HepG2 (cell line): ENCODE data around the gene AKAP1.

Experiments used
- SUZ12 ChIP-seq: fragments of 150-350 bp; IDR thresholded peaks from 2 replicates; pipeline ENCODE4 v1.6.1; 2014; ENCODE audit warnings: low read depth, low read length
- TCF7 ChIP-seq: sonication (generic); IDR thresholded peaks from 2 replicates; pipeline ENCODE4 v1.6.1; 2016; ENCODE audit warnings: antibody characterized with exemption, low read depth
- TF ChIP-seq, protein P1 (sequence below): IDR thresholded peaks from 2 replicates; pipeline ENCODE4 v1.6.1; 2012; ENCODE audit warnings: inconsistent platforms
- TF ChIP-seq, protein P2 (sequence below): sonication (generic); formaldehyde crosslinking; IDR thresholded peaks from 2 replicates; pipeline ENCODE4 v1.4.0; 2020; ENCODE audit warnings: missing genetic modification reagents, mild to moderate bottlenecking, borderline replicate concordance
- TF ChIP-seq, protein P3 (sequence below), 2 experiments: fragments of 450-650 bp in 1 of 2; sonication (generic) in 1 of 2; formaldehyde crosslinking; IDR thresholded peaks; 2 replicates each; pipeline versions ENCODE4 v1.5.0 to v1.8.0; 2020 to 2022; ENCODE audit warnings: mild to moderate bottlenecking in 1 of 2, missing genetic modification reagents in 1 of 2
- TF ChIP-seq, protein P4 (sequence below): IDR thresholded peaks from 2 replicates; pipeline ENCODE4 v1.6.1; 2016; ENCODE audit warnings: missing compliant biosample characterization, missing genetic modification reagents, borderline replicate concordance
- TF ChIP-seq, protein P5 (sequence below): sonication (generic); formaldehyde crosslinking; IDR thresholded peaks from 2 replicates; pipeline ENCODE4 v1.5.0; 2020; ENCODE audit warnings: mild to moderate bottlenecking, missing genetic modification reagents, moderate library complexity

DNA sequence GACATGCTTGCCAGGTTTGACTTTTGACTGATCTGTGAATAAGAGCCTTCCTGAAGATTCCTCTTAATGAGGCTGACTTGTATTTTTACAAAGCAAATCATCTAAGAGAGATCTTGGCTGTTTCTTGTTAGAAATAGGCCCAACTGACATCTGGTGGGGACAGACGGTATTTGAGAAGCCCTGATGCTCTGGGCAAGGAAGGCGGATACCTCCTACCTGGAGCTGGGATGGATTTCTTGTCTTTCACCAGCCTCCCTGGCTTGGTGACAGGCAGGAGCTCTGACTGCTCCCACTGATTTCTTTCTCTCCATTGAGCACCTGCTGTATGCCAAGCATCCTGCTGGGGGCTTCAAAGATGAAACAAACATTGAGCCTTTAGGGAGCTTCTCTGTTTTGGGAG is 40.4 kb downstream of the AKAP1 start:
- TF ChIP-seq, protein P1, sequence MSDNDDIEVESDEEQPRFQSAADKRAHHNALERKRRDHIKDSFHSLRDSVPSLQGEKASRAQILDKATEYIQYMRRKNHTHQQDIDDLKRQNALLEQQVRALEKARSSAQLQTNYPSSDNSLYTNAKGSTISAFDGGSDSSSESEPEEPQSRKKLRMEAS, result no peak
- TF ChIP-seq, protein P2, sequence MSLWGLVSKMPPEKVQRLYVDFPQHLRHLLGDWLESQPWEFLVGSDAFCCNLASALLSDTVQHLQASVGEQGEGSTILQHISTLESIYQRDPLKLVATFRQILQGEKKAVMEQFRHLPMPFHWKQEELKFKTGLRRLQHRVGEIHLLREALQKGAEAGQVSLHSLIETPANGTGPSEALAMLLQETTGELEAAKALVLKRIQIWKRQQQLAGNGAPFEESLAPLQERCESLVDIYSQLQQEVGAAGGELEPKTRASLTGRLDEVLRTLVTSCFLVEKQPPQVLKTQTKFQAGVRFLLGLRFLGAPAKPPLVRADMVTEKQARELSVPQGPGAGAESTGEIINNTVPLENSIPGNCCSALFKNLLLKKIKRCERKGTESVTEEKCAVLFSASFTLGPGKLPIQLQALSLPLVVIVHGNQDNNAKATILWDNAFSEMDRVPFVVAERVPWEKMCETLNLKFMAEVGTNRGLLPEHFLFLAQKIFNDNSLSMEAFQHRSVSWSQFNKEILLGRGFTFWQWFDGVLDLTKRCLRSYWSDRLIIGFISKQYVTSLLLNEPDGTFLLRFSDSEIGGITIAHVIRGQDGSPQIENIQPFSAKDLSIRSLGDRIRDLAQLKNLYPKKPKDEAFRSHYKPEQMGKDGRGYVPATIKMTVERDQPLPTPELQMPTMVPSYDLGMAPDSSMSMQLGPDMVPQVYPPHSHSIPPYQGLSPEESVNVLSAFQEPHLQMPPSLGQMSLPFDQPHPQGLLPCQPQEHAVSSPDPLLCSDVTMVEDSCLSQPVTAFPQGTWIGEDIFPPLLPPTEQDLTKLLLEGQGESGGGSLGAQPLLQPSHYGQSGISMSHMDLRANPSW (CRISPR knock-in tag), result no peak
- TF ChIP-seq SUZ12 (no peak), TCF7 (no peak)
- TF ChIP-seq, protein P3, sequence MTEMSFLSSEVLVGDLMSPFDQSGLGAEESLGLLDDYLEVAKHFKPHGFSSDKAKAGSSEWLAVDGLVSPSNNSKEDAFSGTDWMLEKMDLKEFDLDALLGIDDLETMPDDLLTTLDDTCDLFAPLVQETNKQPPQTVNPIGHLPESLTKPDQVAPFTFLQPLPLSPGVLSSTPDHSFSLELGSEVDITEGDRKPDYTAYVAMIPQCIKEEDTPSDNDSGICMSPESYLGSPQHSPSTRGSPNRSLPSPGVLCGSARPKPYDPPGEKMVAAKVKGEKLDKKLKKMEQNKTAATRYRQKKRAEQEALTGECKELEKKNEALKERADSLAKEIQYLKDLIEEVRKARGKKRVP (CRISPR knock-in tag; IDR thresholded peaks at IDR 0.05), result no peak
- TF ChIP-seq, protein P4, sequence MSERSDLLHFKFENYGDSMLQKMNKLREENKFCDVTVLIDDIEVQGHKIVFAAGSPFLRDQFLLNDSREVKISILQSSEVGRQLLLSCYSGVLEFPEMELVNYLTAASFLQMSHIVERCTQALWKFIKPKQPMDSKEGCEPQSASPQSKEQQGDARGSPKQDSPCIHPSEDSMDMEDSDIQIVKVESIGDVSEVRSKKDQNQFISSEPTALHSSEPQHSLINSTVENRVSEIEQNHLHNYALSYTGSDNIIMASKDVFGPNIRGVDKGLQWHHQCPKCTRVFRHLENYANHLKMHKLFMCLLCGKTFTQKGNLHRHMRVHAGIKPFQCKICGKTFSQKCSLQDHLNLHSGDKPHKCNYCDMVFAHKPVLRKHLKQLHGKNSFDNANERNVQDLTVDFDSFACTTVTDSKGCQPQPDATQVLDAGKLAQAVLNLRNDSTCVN (CRISPR knock-in tag), result no peak
- TF ChIP-seq, protein P5, sequence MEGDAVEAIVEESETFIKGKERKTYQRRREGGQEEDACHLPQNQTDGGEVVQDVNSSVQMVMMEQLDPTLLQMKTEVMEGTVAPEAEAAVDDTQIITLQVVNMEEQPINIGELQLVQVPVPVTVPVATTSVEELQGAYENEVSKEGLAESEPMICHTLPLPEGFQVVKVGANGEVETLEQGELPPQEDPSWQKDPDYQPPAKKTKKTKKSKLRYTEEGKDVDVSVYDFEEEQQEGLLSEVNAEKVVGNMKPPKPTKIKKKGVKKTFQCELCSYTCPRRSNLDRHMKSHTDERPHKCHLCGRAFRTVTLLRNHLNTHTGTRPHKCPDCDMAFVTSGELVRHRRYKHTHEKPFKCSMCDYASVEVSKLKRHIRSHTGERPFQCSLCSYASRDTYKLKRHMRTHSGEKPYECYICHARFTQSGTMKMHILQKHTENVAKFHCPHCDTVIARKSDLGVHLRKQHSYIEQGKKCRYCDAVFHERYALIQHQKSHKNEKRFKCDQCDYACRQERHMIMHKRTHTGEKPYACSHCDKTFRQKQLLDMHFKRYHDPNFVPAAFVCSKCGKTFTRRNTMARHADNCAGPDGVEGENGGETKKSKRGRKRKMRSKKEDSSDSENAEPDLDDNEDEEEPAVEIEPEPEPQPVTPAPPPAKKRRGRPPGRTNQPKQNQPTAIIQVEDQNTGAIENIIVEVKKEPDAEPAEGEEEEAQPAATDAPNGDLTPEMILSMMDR (CRISPR knock-in tag), result no peak
